Tibial artery (tissue), 4 donors: ENCODE results near the gene SLC44A2.

Source experiments
- DNase-seq, 2 donors: peaks; one replicate each; pipeline ENCODE4 v3.0.0-alpha.2; 2019
- H3K27ac ChIP-seq, 2 donors: fragments of 200-600 bp; sonication (generic) in 1 of 2; 1 replicate in 1 of 2; 2 replicates in 1 of 2; pipeline ENCODE4 v1.5.1; 2018 to 2019; ENCODE audit warnings: mild to moderate bottlenecking in 1 of 2
- H3K27me3 ChIP-seq, 2 donors: fragments of 200-600 bp; sonication (generic) in 1 of 2; one replicate each; pipeline versions ENCODE4 v1.5.1 to v1.6.0; 2016 to 2019
- H3K36me3 ChIP-seq, 3 donors: fragments of 200-600 bp; sonication (generic) in 2 of 3; one replicate each; pipeline ENCODE4 v1.5.1; 2016 to 2019; ENCODE audit warnings: mild to moderate bottlenecking in 2 of 3
- H3K4me1 ChIP-seq, 4 donors: fragments of 200-600 bp; sonication (generic) in 2 of 4; 1 replicate in 3 of 4; 2 replicates in 1 of 4; pipeline ENCODE4 v1.5.1; 2016 to 2019
- H3K4me3 ChIP-seq, 2 donors: fragments of 200-600 bp; sonication (generic) in 1 of 2; 1 replicate in 1 of 2; 2 replicates in 1 of 2; pipeline ENCODE4 v1.5.1; 2018 to 2019; ENCODE audit warnings: mild to moderate bottlenecking in 2 of 2
- H3K9me3 ChIP-seq, 3 donors: fragments of 200-600 bp; sonication (generic) in 1 of 3; one replicate each; pipeline ENCODE4 v1.5.1; 2016 to 2019
- CTCF ChIP-seq, 2 experiments: fragments of 200-600 bp in 1 of 2; fragments of 450-650 bp in 1 of 2; IDR thresholded peaks; one replicate each; pipeline ENCODE4 v1.5.1; 2017 to 2019; ENCODE audit warnings: antibody characterized with exemption in 2 of 2, mild to moderate bottlenecking in 1 of 2, moderate library complexity in 1 of 2
- intact Hi-C: fragments of 100-400 bp; cut with DNase I; formaldehyde crosslinking; loops from one replicate; pipeline ENCODE4 v1.15.0; 2023; ENCODE audit warnings: low total_unique reads

Gene SLC44A2

GRCh38 chr19:10690341-10690781 is 65.0 kb downstream of the SLC44A2 start:
- Histone ChIP-seq H3K27ac (peak overlapping the region; percentile 15 to 40), H3K4me3 (no peak overlapping the region), H3K4me1 (peaks cover 0 to 17% (median 4%) of the 10 kb centered on the region in 4 donors), H3K9me3 (no peaks in the 10 kb centered on the region), H3K27me3 (no peaks in the 10 kb centered on the region), H3K36me3 (peaks cover 31 to 73% (median 71%) of the 10 kb centered on the region in 3 donors)
- TF ChIP-seq CTCF (IDR thresholded peaks at IDR 0.05) = no peak
- DNase-seq = peak in 1 of 2 donors; percentile 76
- intact Hi-C loops = no loop called here

GRCh38 chr19:10691178-10691881 is 66.0 kb downstream of the SLC44A2 start:
- DNase-seq = no peak
- H3K4me1 ChIP-seq = peaks cover 0 to 26% (median 10%) of the 10 kb centered on the region in 4 donors
- no peak overlapping the region for H3K27ac ChIP-seq
- no peaks in the 10 kb centered on the region for H3K9me3 ChIP-seq
- no peak for TF ChIP-seq CTCF (IDR thresholded peaks at IDR 0.05)
- H3K27me3 ChIP-seq = peaks cover 0 to under 1% of the 10 kb centered on the region in 2 donors
- intact Hi-C loops = no loop called here
- peaks cover 31 to 64% (median 61%) of the 10 kb centered on the region in 3 donors for H3K36me3 ChIP-seq
- no peak overlapping the region for H3K4me3 ChIP-seq

GRCh38 chr19:10691883-10692282 is 66.5 kb downstream of the SLC44A2 start:
- no peak for DNase-seq
- peaks cover 0 to 3% of the 10 kb centered on the region in 2 donors for H3K27me3 ChIP-seq
- no peaks in the 10 kb centered on the region for H3K9me3 ChIP-seq
- no peak overlapping the region for H3K4me3 ChIP-seq
- no peak overlapping the region for H3K27ac ChIP-seq
- H3K4me1 ChIP-seq = peaks cover 0 to 26% (median 10%) of the 10 kb centered on the region in 4 donors
- no peak for TF ChIP-seq CTCF (IDR thresholded peaks at IDR 0.05)
- peaks cover 31 to 58% (median 56%) of the 10 kb centered on the region in 3 donors for H3K36me3 ChIP-seq
- intact Hi-C loops = no loop called here

GRCh38 chr19:10692673-10693264 is 67.4 kb downstream of the SLC44A2 start:
- Histone ChIP-seq H3K27ac (no peak overlapping the region), H3K36me3 (peaks cover 23 to 49% (median 47%) of the 10 kb centered on the region in 3 donors), H3K9me3 (no peaks in the 10 kb centered on the region), H3K27me3 (peaks cover 0 to 3% of the 10 kb centered on the region in 2 donors), H3K4me1 (peaks cover 0 to 26% (median 10%) of the 10 kb centered on the region in 4 donors), H3K4me3 (no peak overlapping the region)
- intact Hi-C loops = no loop called here
- TF ChIP-seq CTCF (IDR thresholded peaks at IDR 0.05) = no peak
- DNase-seq = no peak
